IPS DF 6.9 (cell line): ENCODE data around the gene MADCAM1.
"Not testable (repeated sequence)": the region's sequence is repeated elsewhere in the genome, so short reads cannot be mapped to it uniquely, and the experiment has no call there.

Experiments used
- DNase-seq: peaks from one replicate; pipeline ENCODE4 v3.0.0-alpha.2; 2013; ENCODE audit warnings: low read depth, low spot score
- H3K27ac ChIP-seq: one replicate; pipeline ENCODE4 v1.5.1; 2013; ENCODE audit warnings: low read length, control low read depth
- H3K27me3 ChIP-seq: 2 replicates; pipeline ENCODE4 v1.6.1; 2013; ENCODE audit warnings: mild to moderate bottlenecking, low read length; ENCODE audit not compliant: control insufficient read depth, insufficient read depth
- H3K36me3 ChIP-seq: 2 replicates; pipeline ENCODE4 v1.6.1; 2013; ENCODE audit warnings: low read length; ENCODE audit not compliant: control insufficient read depth, insufficient read depth
- H3K4me1 ChIP-seq: 2 replicates; pipeline ENCODE4 v1.6.1; 2013; ENCODE audit warnings: low read length; ENCODE audit not compliant: control insufficient read depth, insufficient read depth
- H3K4me3 ChIP-seq: 2 replicates; pipeline ENCODE4 v1.5.1; 2013; ENCODE audit warnings: mild to moderate bottlenecking, low read length
- H3K9me3 ChIP-seq: 2 replicates; pipeline ENCODE4 v1.6.1; 2013; ENCODE audit warnings: low read length, inconsistent platforms; ENCODE audit not compliant: control insufficient read depth, insufficient read depth
- WGBS: extraction: QIAGEN DNeasy Blood & Tissue Kit; methylation state at CpG from one replicate; pipeline ENCODE4 v1.1.7; 2013; ENCODE audit warnings: mixed read lengths, missing lambda C conversion rate; ENCODE audit not compliant: insufficient read length, insufficient coverage; 5-methylcytosine and 5-hydroxymethylcytosine counted together

MADCAM1 gene

DNA sequence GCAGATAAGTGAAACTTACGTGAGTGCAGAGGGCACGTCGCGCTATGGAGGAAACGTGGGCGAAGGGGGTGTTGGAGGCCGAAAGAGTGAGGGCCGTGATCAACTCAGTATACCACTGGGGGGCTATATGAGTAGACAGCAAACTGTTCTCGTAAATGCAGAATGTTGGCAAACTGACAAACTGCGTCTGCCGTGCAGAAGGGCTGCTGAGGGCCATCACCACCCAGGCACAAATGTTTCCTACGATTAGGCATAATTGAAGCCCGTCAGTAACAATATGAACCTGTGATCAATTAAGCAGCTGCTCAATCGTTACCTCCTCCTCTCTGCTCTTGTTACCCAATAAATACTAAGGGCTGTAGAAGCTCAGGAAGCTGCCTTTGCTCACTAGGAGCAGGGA, 17.3 kb upstream of the MADCAM1 start:
- Histone ChIP-seq H3K36me3 (no peaks in the 10 kb centered on the region), H3K27me3 (no peaks in the 10 kb centered on the region), H3K4me1 (no peaks in the 10 kb centered on the region), H3K9me3 (no peaks in the 10 kb centered on the region), H3K27ac (no peak overlapping the region), H3K4me3 (no peak overlapping the region)
- DNase-seq, result no peak
- WGBS, result no CpG with 5 or more reads among the region's 14 CpGs

DNA sequence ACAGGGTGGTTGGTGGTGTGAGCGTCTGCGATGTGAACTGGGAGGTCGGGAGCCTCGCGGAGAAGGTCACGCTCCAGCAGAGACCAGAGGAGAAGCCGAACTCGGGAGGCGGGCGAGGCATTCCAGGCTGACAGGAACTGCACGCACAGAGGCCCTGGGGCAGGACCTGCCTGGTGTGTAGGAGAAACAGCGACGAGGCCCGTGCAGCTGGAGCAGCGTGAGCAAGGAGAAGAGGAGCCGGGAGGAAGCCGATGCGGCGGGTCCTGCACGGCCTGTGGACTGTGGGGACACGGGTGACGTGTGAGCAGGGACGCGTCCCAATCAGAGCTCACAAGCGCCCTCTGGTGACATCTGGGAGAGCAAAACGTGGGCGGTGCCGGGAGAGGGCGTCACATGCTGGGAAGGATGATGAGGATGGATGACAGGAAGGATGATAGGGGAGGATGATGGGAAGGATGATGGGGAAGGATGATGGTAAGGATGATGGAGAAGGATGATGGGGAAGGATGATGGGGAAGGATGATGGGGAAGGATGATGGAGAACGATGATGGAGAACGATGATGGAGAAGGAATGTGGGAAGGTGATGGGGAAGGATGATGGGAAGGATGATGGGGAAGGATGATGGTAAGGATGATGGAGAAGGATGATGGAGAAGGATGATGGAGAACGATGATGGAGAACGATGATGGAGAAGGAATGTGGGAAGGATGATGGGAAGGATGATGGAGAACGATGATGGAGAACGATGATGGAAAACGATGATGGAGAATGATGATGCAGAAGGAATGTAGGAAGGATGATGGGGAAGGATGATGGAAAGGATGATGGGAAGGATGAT, 16.1 kb upstream of the MADCAM1 start:
- Histone ChIP-seq H3K4me3 (no peak overlapping the region), H3K36me3 (no peaks in the 10 kb centered on the region), H3K27me3 (no peaks in the 10 kb centered on the region), H3K4me1 (0 out of 2 replicates have a peak, but pooled peaks cover 2% of the 10 kb centered on the region), H3K9me3 (no peaks in the 10 kb centered on the region), H3K27ac (no peak overlapping the region)
- no peak for DNase-seq
- 99% methylated on average over 7 of the region's 36 CpGs for WGBS

DNA sequence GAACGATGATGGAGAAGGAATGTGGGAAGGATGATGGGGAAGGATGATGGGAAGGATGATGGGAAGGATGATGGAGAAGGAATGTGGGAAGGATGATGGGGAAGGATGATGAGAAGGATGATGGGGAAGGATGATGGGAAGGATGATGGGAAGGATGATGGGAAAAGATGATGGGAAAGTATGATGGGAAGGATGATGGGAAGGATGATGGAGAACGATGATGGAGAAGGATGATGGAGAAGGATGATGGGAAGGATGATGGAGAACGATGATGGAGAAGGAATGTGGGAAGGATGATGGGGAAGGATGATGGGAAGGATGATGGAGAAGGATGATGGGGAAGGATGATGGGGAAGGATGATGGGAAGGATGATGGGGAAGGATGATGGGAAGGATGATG, 15.2 kb upstream of the MADCAM1 start:
- H3K36me3 ChIP-seq, H3K9me3 ChIP-seq, H3K4me1 ChIP-seq, H3K27me3 ChIP-seq, H3K27ac ChIP-seq, DNase-seq, H3K4me3 ChIP-seq: not testable (repeated sequence)
- 100% methylated on average over 3 of the region's 3 CpGs for WGBS

DNA sequence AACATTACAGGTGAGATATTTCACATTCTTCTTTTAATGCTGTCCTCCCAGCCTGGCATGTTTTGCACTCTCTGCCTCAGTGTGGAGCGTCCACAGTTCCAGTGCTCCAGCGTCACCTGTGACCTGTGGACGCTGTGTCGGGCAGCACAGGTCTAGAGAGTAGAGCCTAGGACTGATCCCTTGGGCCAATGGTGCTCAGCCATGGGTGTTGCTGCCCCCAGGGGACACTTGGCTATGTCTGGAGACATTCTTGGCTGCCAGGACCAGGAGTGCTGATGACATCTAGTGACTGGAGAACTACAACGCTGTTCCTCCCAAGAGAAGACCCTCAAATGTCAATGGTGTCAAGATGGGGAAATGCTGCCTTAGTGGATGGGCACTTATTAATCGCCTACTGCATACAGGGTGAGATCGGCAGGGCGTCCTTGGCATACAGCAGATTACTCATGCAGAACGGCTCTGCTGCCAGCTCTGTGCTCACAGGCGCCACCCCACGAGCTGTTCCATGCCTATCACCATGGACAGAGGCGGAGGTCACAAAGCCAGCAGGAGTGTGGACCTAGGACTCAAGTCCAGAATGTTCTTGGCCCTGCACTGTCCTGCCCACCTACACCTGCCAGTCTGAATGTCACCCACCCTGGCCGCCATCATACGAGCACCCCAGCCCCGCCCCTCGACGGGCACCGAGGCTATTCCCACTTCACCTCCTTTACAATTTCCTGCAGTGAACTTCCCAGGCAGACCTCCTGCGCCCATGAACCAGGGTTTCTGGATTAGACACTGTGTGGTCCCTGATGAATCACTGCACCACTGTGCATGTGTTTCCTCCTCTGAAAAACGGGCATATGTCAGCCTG, 13.9 kb upstream of the MADCAM1 start:
- H3K4me3 ChIP-seq, result no peak overlapping the region
- no peak overlapping the region for H3K27ac ChIP-seq
- H3K27me3 ChIP-seq, result no peaks in the 10 kb centered on the region
- no peak for DNase-seq
- peaks cover 3% of the 10 kb centered on the region; the same call in 1 of the 2 replicates for H3K4me1 ChIP-seq
- WGBS, result no CpG with 5 or more reads among the region's 20 CpGs
- H3K36me3 ChIP-seq, result no peaks in the 10 kb centered on the region
- no peaks in the 10 kb centered on the region for H3K9me3 ChIP-seq

DNA sequence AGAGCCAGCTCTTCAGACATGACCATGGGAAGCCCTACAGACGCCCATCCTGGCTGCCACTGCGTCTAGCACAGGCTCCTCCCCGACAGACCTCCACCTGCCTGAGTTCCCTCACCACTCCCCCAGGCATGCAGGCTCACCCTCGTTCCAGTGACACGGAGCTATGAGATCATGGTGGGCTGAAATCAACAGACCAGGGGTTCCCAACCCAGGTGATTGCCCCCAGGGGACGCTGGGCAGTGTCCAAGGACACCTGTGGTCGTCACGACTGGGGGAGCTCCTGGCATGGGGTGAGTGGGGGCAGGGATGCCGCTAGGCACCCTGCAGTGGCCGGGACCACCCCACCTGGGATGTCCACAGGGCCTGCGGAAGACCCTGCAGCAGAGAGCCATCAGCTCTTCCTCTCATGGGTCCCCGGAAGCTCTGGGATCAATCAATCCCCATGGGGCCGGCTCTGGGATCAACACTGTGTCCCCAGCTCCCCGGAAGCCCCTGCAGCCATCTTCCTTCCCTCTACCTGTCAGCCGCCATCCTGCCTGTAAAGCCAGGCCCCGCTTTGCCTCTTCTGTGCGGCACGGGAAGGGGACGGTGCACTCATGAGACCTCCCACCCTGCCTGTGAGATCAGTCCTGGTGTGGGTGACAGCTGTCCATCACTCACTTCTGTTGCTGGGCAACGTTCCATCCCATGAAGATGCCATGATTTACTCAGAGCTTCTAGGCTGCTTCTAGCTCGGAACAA, 12.8 kb upstream of the MADCAM1 start:
- no peak overlapping the region for H3K27ac ChIP-seq
- H3K27me3 ChIP-seq, result no peaks in the 10 kb centered on the region
- no peaks in the 10 kb centered on the region for H3K9me3 ChIP-seq
- peaks cover 3% of the 10 kb centered on the region; the same call in 1 of the 2 replicates for H3K4me1 ChIP-seq
- DNase-seq, result no peak
- H3K36me3 ChIP-seq, result no peaks in the 10 kb centered on the region
- no CpG with 5 or more reads among the region's 21 CpGs for WGBS
- H3K4me3 ChIP-seq, result no peak overlapping the region

DNA sequence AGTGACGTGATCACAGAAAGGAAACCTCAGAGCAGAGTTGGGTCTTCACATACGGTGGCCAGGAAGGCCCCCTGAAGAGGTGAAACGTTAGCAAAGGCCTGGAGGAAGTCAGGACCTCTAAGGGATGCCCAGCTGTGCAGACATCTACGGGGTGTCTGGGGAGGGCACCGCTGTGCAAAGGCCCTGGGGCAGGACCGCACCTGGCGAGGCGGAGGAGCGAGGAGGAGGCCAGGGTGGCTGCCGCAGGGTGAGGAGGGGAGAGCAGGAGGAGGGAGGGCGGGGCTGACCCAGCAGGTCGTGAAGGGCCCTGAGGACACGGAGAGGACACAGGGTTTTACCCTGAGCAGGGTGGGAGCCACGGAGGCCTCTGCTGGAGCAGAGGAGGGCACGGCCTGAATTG, 11.8 kb upstream of the MADCAM1 start:
- no peaks in the 10 kb centered on the region for H3K9me3 ChIP-seq
- H3K4me3 ChIP-seq, result no peak overlapping the region
- no CpG with 5 or more reads among the region's 15 CpGs for WGBS
- H3K27me3 ChIP-seq, result no peaks in the 10 kb centered on the region
- H3K4me1 ChIP-seq, result peaks cover 3% of the 10 kb centered on the region; the same call in 1 of the 2 replicates
- no peak for DNase-seq
- H3K36me3 ChIP-seq, result no peaks in the 10 kb centered on the region
- H3K27ac ChIP-seq, result no peak overlapping the region

DNA sequence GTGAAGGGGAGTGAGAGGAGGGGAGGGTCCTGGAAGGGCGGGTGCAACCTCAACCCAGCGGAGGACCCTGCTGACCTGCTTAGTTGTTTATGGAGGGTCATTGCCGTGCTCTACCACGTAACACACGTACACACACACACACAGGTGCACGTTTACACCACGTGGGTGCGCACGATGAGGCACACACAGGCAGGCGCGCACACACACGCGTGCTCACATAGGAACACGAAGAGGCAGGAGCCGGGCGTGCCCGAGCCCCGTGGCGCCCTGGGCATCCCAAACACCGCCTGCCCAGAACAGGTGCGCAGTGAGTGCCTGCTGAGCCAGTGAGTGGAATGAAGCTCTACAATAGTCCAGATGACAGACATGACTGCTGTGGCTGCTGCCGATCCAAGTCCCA, 11.2 kb upstream of the MADCAM1 start:
- no peaks in the 10 kb centered on the region for H3K9me3 ChIP-seq
- H3K4me1 ChIP-seq, result peaks cover 3% of the 10 kb centered on the region; the same call in 1 of the 2 replicates
- H3K36me3 ChIP-seq, result no peaks in the 10 kb centered on the region
- no peak for DNase-seq
- H3K27me3 ChIP-seq, result no peaks in the 10 kb centered on the region
- H3K27ac ChIP-seq, result no peak overlapping the region
- H3K4me3 ChIP-seq, result no peak overlapping the region
- no CpG with 5 or more reads among the region's 22 CpGs for WGBS

DNA sequence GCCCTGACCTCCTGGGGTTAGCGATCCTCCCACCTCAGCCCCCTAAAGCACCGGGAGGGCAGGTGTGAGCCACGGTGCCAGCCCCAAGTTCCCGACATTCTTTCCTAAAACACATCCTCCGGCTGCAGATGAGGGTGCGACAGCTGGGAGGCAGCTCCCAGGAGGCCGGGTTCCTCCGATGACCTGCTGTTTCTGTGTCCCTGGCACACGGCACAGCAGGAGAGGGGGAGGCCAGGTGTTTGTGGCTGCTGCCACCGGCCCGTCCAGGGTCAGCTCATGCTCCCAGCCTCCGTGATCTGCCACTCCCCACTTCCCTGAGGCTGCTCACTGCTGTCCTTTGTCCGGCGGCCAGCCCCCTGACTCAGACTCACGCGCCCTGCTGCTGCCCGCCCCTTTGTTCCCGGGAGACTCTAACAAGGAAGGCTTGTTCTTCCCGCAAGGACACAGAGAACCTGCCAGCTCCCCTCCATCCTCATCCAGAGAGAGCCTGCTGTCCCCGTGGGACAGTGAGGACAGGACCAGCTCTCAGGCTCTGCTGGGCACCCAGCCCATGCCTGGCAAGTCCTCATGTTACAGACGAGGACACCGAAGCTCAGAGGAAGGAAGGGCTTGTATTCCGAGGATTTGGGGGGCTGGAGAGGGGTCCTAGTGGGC, 10.6 kb upstream of the MADCAM1 start:
- H3K4me3 ChIP-seq, result no peak overlapping the region
- H3K9me3 ChIP-seq, result no peaks in the 10 kb centered on the region
- H3K36me3 ChIP-seq, result no peaks in the 10 kb centered on the region
- no peak overlapping the region for H3K27ac ChIP-seq
- no peak for DNase-seq
- WGBS, result no CpG with 5 or more reads among the region's 23 CpGs
- H3K4me1 ChIP-seq, result peaks cover 3% of the 10 kb centered on the region; the same call in 1 of the 2 replicates
- H3K27me3 ChIP-seq, result no peaks in the 10 kb centered on the region

DNA sequence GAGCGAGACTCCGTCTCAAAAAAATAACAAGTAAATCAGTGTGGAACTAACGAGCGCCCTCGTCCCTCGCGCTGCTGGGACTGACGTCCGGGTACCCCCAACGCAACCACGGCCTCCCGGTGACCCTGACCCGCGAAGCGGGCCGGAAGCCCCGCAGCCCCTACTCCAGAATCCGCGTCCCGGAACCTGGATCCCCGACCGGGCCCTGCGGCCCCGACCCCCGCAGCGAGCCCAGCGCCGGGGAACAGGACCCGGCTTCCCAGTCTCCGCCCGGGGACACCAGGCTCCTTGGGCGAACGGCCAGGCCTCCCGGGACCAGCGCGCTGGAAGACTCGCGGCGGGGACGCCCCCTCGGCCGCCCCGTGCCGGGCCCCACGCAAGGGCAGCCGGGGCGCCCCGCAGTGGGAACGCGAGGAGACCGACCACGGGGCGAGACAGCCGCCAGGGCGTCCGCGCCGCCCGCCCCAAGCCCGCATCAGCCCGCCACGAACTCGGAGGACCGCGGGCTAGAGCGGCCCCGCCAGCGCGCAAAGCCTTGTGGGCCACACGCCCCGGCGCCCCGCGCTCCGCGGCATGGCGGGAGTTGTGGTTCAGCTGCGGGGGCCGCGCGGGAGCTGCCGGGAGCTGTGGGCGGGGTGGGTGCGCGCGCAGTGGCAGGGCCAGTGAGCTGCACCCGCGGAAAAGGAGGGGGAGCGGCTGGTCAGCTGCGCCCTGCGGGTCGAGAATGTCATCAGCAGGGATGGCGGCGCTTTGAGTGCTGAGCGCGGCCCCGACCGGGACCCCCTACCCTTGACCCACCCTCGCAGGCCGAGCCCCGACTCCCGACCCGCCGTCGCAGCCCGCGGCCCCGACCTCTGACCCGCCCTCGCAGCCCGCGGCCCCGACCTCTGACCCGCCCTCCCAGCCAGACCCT, 7.5 kb upstream of the MADCAM1 start:
- H3K4me1 ChIP-seq, result peaks cover 7% of the 10 kb centered on the region
- no peak overlapping the region for H3K27ac ChIP-seq
- no peak for DNase-seq
- H3K9me3 ChIP-seq, result no peaks in the 10 kb centered on the region
- H3K36me3 ChIP-seq, result no peaks in the 10 kb centered on the region
- peak overlapping the region; percentile 91 for H3K4me3 ChIP-seq
- WGBS, result no CpG with 5 or more reads among the region's 114 CpGs
- no peaks in the 10 kb centered on the region for H3K27me3 ChIP-seq
